ES-I3 (cell line): ENCODE results near the gene SPATA25.
"Not testable (repeated sequence)": the region's sequence is repeated elsewhere in the genome, so short reads cannot be mapped to it uniquely, and the experiment has no call there.

Source experiments
- H3K36me3 ChIP-seq: 2 replicates; pipeline ENCODE4 v1.6.1; 2013; ENCODE audit warnings: mild to moderate bottlenecking, low read length, control low read depth, moderate library complexity; ENCODE audit not compliant: insufficient read depth
- H3K4me1 ChIP-seq: 2 replicates; pipeline ENCODE4 v1.6.1; 2013; ENCODE audit warnings: mild to moderate bottlenecking, control low read depth, low read length; ENCODE audit not compliant: insufficient read depth
- H3K9ac ChIP-seq: 2 replicates; pipeline ENCODE4 v1.6.1; 2013; ENCODE audit warnings: low read depth, mild to moderate bottlenecking, low read length, moderate library complexity
- H3K9me3 ChIP-seq: 2 replicates; pipeline ENCODE4 v1.6.1; 2013; ENCODE audit warnings: mild to moderate bottlenecking, low read length, moderate library complexity; ENCODE audit not compliant: control insufficient read depth, insufficient read depth

The SPATA25 gene

GRCh38 chr20:45907219-45907948, 20.0 kb upstream of the SPATA25 start:
- H3K4me1 ChIP-seq: no peaks in the 10 kb centered on the region; the same call in 1 of the 2 replicates
- peaks cover 8% of the 10 kb centered on the region for H3K36me3 ChIP-seq
- no peaks in the 10 kb centered on the region for H3K9me3 ChIP-seq
- H3K9ac ChIP-seq: no peak overlapping the region

GRCh38 chr20:45905505-45906079, 18.2 kb upstream of the SPATA25 start:
- peaks cover 13% of the 10 kb centered on the region for H3K36me3 ChIP-seq
- no peaks in the 10 kb centered on the region for H3K9me3 ChIP-seq
- H3K9ac ChIP-seq: no peak overlapping the region
- H3K4me1 ChIP-seq: no peaks in the 10 kb centered on the region; the same call in 1 of the 2 replicates

GRCh38 chr20:45904583-45905504, 17.4 kb upstream of the SPATA25 start:
- H3K36me3 ChIP-seq: peaks cover 15% of the 10 kb centered on the region
- H3K4me1 ChIP-seq: no peaks in the 10 kb centered on the region
- no peak overlapping the region for H3K9ac ChIP-seq
- H3K9me3 ChIP-seq: no peaks in the 10 kb centered on the region

- peaks cover 12% of the 10 kb centered on the region; the same call in 1 of the 2 replicates for H3K36me3 ChIP-seq
- H3K4me1 ChIP-seq: no peaks in the 10 kb centered on the region
- H3K9me3 ChIP-seq: no peaks in the 10 kb centered on the region
- H3K9ac ChIP-seq: no peak overlapping the region
These were observed 14.8 kb upstream of the SPATA25 start for GRCh38 chr20:45902199-45902701.

GRCh38 chr20:45901332-45901731, 13.9 kb upstream of the SPATA25 start:
- not testable (repeated sequence) for H3K9ac ChIP-seq, H3K4me1 ChIP-seq, H3K9me3 ChIP-seq
- peaks cover 12% of the 10 kb centered on the region; the same call in 1 of the 2 replicates for H3K36me3 ChIP-seq

GRCh38 chr20:45899046-45899835, 11.8 kb upstream of the SPATA25 start:
- H3K4me1 ChIP-seq: no peaks in the 10 kb centered on the region
- H3K9me3 ChIP-seq: no peaks in the 10 kb centered on the region
- 0 out of 2 replicates have a peak, but pooled peaks cover 8% of the 10 kb centered on the region for H3K36me3 ChIP-seq
- no peak overlapping the region for H3K9ac ChIP-seq

- H3K9me3 ChIP-seq: no peaks in the 10 kb centered on the region
- H3K4me1 ChIP-seq: no peaks in the 10 kb centered on the region
- peaks cover 11% of the 10 kb centered on the region; the same call in 1 of the 2 replicates for H3K36me3 ChIP-seq
- H3K9ac ChIP-seq: no peak overlapping the region
These were observed 10.9 kb upstream of the SPATA25 start for GRCh38 chr20:45898285-45898684.

GRCh38 chr20:45897692-45898091, 10.3 kb upstream of the SPATA25 start:
- H3K9me3 ChIP-seq: no peaks in the 10 kb centered on the region
- peaks cover 11% of the 10 kb centered on the region; the same call in 1 of the 2 replicates for H3K36me3 ChIP-seq
- no peaks in the 10 kb centered on the region for H3K4me1 ChIP-seq
- H3K9ac ChIP-seq: no peak overlapping the region

GRCh38 chr20:45897289-45897688, 9.9 kb upstream of the SPATA25 start:
- no peak overlapping the region for H3K9ac ChIP-seq
- no peaks in the 10 kb centered on the region for H3K9me3 ChIP-seq
- H3K4me1 ChIP-seq: no peaks in the 10 kb centered on the region
- H3K36me3 ChIP-seq: peaks cover 11% of the 10 kb centered on the region; the same call in 1 of the 2 replicates

GRCh38 chr20:45896641-45897161, 9.3 kb upstream of the SPATA25 start:
- no peaks in the 10 kb centered on the region for H3K9me3 ChIP-seq
- H3K9ac ChIP-seq: no peak overlapping the region
- peaks cover 11% of the 10 kb centered on the region; the same call in 1 of the 2 replicates for H3K36me3 ChIP-seq
- H3K4me1 ChIP-seq: no peaks in the 10 kb centered on the region

- peaks cover 3% of the 10 kb centered on the region; the same call in 1 of the 2 replicates for H3K36me3 ChIP-seq
These were observed 7.4 kb upstream of the SPATA25 start for GRCh38 chr20:45894797-45895196.

GRCh38 chr20:45893831-45894230, 6.4 kb upstream of the SPATA25 start:
- Histone ChIP-seq H3K4me1 (no peaks in the 10 kb centered on the region), H3K9ac (no peak overlapping the region), H3K36me3 (peaks cover 3% of the 10 kb centered on the region; the same call in 1 of the 2 replicates), H3K9me3 (no peaks in the 10 kb centered on the region)

More at GRCh38 chr20:45894797-45895196, 7.4 kb upstream of the SPATA25 start:
- H3K9ac ChIP-seq: no peak overlapping the region
- no peaks in the 10 kb centered on the region for H3K9me3 ChIP-seq
- H3K4me1 ChIP-seq: no peaks in the 10 kb centered on the region

- Histone ChIP-seq H3K9ac (no peak overlapping the region), H3K9me3 (no peaks in the 10 kb centered on the region), H3K4me1 (no peaks in the 10 kb centered on the region), H3K36me3 (peaks cover 3% of the 10 kb centered on the region; the same call in 1 of the 2 replicates)
These were observed 5.5 kb upstream of the SPATA25 start for GRCh38 chr20:45892828-45893500.
